ENCODE results near the gene HEYL.

Gene HEYL

GRCh38 chr1:39659538-39659937, 20.1 kb upstream of the HEYL start:
- no peaks in the 10 kb centered on the region for H3F3A ChIP-seq (ENCODE audit: low read depth)
- H3K36me3 ChIP-seq (ENCODE audit: insufficient read depth, low read length): no peaks in the 10 kb centered on the region
- no peak for TF ChIP-seq EZH2phosphoT487 (IDR thresholded peaks at IDR 0.05; ENCODE audit: borderline replicate concordance)
- TF ChIP-seq, protein P1, sequence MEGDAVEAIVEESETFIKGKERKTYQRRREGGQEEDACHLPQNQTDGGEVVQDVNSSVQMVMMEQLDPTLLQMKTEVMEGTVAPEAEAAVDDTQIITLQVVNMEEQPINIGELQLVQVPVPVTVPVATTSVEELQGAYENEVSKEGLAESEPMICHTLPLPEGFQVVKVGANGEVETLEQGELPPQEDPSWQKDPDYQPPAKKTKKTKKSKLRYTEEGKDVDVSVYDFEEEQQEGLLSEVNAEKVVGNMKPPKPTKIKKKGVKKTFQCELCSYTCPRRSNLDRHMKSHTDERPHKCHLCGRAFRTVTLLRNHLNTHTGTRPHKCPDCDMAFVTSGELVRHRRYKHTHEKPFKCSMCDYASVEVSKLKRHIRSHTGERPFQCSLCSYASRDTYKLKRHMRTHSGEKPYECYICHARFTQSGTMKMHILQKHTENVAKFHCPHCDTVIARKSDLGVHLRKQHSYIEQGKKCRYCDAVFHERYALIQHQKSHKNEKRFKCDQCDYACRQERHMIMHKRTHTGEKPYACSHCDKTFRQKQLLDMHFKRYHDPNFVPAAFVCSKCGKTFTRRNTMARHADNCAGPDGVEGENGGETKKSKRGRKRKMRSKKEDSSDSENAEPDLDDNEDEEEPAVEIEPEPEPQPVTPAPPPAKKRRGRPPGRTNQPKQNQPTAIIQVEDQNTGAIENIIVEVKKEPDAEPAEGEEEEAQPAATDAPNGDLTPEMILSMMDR (conservative IDR thresholded peaks at IDR 0.05; ENCODE audit: low read length): no peak
- H3K27me3 ChIP-seq (ENCODE audit: insufficient read depth, low read length, poor library complexity, severe bottlenecking): no peaks in the 10 kb centered on the region
- H3K4me2 ChIP-seq (ENCODE audit: low read depth, low read length, poor library complexity, severe bottlenecking): no peak overlapping the region
- no peak overlapping the region for H2AFZ ChIP-seq (ENCODE audit: low read length)
- H3K9me2 ChIP-seq (replicated peaks; ENCODE audit: low read depth, low read length): no peaks in the 10 kb centered on the region
- H4K20me1 ChIP-seq (ENCODE audit: insufficient read depth, low read length, poor library complexity, severe bottlenecking): no peaks in the 10 kb centered on the region
- H3K9ac ChIP-seq (ENCODE audit: low read depth, low read length, poor library complexity, severe bottlenecking): no peak overlapping the region
- H3K79me2 ChIP-seq (ENCODE audit: insufficient read depth, low read length): no peaks in the 10 kb centered on the region
- H3K9me3 ChIP-seq (ENCODE audit: insufficient read depth, low read depth, low read length): no peaks in the 10 kb centered on the region
- H3K4me3 ChIP-seq (ENCODE audit: low read length, poor library complexity, severe bottlenecking): no peak overlapping the region
- H3K4me1 ChIP-seq (ENCODE audit: insufficient read depth, low read length, poor library complexity, severe bottlenecking): peaks cover 6% of the 10 kb centered on the region

GRCh38 chr1:39659110-39659509, 19.7 kb upstream of the HEYL start:
- H3K36me3 ChIP-seq (ENCODE audit: insufficient read depth, low read length): no peaks in the 10 kb centered on the region
- H3F3A ChIP-seq (ENCODE audit: low read depth): no peaks in the 10 kb centered on the region
- H4K20me1 ChIP-seq (ENCODE audit: insufficient read depth, low read length, poor library complexity, severe bottlenecking): no peaks in the 10 kb centered on the region
- H3K4me3 ChIP-seq (ENCODE audit: low read length, poor library complexity, severe bottlenecking): no peak overlapping the region
- no peaks in the 10 kb centered on the region for H3K79me2 ChIP-seq (ENCODE audit: insufficient read depth, low read length)
- H3K4me1 ChIP-seq (ENCODE audit: insufficient read depth, low read length, poor library complexity, severe bottlenecking): peaks cover 6% of the 10 kb centered on the region
- no peak overlapping the region for H3K9ac ChIP-seq (ENCODE audit: low read depth, low read length, poor library complexity, severe bottlenecking)
- H2AFZ ChIP-seq (ENCODE audit: low read length): no peak overlapping the region
- H3K27me3 ChIP-seq (ENCODE audit: insufficient read depth, low read length, poor library complexity, severe bottlenecking): no peaks in the 10 kb centered on the region
- no peak overlapping the region for H3K4me2 ChIP-seq (ENCODE audit: low read depth, low read length, poor library complexity, severe bottlenecking)
- no peaks in the 10 kb centered on the region for H3K9me3 ChIP-seq (ENCODE audit: insufficient read depth, low read depth, low read length)
- TF ChIP-seq EZH2phosphoT487 (IDR thresholded peaks at IDR 0.05; ENCODE audit: borderline replicate concordance): no peak
- TF ChIP-seq, protein P1 (conservative IDR thresholded peaks at IDR 0.05; ENCODE audit: low read length): no peak
- H3K9me2 ChIP-seq (replicated peaks; ENCODE audit: low read depth, low read length): no peaks in the 10 kb centered on the region

GRCh38 chr1:39657923-39658485, 18.6 kb upstream of the HEYL start:
- H2AFZ ChIP-seq (ENCODE audit: low read length): peak overlapping the region; percentile 94
- no peaks in the 10 kb centered on the region for H3K27me3 ChIP-seq (ENCODE audit: insufficient read depth, low read length, poor library complexity, severe bottlenecking)
- H3K4me3 ChIP-seq (ENCODE audit: low read length, poor library complexity, severe bottlenecking): peak overlapping the region; percentile 68
- TF ChIP-seq, protein P1 (conservative IDR thresholded peaks at IDR 0.05; ENCODE audit: low read length): peak; percentile 96
- no peak for TF ChIP-seq EZH2phosphoT487 (IDR thresholded peaks at IDR 0.05; ENCODE audit: borderline replicate concordance)
- peak overlapping the region; percentile 55 for H3K9ac ChIP-seq (ENCODE audit: low read depth, low read length, poor library complexity, severe bottlenecking)
- H3K79me2 ChIP-seq (ENCODE audit: insufficient read depth, low read length): no peaks in the 10 kb centered on the region
- no peaks in the 10 kb centered on the region for H3F3A ChIP-seq (ENCODE audit: low read depth)
- no peaks in the 10 kb centered on the region for H3K9me3 ChIP-seq (ENCODE audit: insufficient read depth, low read depth, low read length)
- H3K4me1 ChIP-seq (ENCODE audit: insufficient read depth, low read length, poor library complexity, severe bottlenecking): peaks cover 6% of the 10 kb centered on the region
- no peaks in the 10 kb centered on the region for H3K9me2 ChIP-seq (replicated peaks; ENCODE audit: low read depth, low read length)
- H3K4me2 ChIP-seq (ENCODE audit: low read depth, low read length, poor library complexity, severe bottlenecking): peak overlapping the region; percentile 66
- H4K20me1 ChIP-seq (ENCODE audit: insufficient read depth, low read length, poor library complexity, severe bottlenecking): no peaks in the 10 kb centered on the region
- H3K36me3 ChIP-seq (ENCODE audit: insufficient read depth, low read length): no peaks in the 10 kb centered on the region
